ENCODE measurements around the gene NUDT8. TPM values are rescaled to one million over a fixed set of nuclear protein-coding genes. Genes with fewer than 3 reads are reported as not detected.

The NUDT8 gene
- total and polyA plus RNA-seq, 10 of the 15 experiments (the other 5 are each of a cell fraction or from before 2014, with no cell fraction given) = 0.32 to 18.2 (median 9.8) TPM

- TF ChIP-seq, protein P1, sequence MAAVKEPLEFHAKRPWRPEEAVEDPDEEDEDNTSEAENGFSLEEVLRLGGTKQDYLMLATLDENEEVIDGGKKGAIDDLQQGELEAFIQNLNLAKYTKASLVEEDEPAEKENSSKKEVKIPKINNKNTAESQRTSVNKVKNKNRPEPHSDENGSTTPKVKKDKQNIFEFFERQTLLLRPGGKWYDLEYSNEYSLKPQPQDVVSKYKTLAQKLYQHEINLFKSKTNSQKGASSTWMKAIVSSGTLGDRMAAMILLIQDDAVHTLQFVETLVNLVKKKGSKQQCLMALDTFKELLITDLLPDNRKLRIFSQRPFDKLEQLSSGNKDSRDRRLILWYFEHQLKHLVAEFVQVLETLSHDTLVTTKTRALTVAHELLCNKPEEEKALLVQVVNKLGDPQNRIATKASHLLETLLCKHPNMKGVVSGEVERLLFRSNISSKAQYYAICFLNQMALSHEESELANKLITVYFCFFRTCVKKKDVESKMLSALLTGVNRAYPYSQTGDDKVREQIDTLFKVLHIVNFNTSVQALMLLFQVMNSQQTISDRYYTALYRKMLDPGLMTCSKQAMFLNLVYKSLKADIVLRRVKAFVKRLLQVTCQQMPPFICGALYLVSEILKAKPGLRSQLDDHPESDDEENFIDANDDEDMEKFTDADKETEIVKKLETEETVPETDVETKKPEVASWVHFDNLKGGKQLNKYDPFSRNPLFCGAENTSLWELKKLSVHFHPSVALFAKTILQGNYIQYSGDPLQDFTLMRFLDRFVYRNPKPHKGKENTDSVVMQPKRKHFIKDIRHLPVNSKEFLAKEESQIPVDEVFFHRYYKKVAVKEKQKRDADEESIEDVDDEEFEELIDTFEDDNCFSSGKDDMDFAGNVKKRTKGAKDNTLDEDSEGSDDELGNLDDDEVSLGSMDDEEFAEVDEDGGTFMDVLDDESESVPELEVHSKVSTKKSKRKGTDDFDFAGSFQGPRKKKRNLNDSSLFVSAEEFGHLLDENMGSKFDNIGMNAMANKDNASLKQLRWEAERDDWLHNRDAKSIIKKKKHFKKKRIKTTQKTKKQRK (IDR thresholded peaks at IDR 0.05; ENCODE audit: low read depth, low read length) = no peak
- TF ChIP-seq BACH1 (IDR thresholded peaks at IDR 0.05; ENCODE audit: borderline replicate concordance) (no peak), SREBF1 (IDR thresholded peaks at IDR 0.05; ENCODE audit: low read length) (no peak), BHLHE40 (IDR thresholded peaks at IDR 0.05; ENCODE audit: borderline replicate concordance in 1 of 2, low read depth in 2 of 2, low read length in 1 of 2) (peak in 1 of 2 experiments; percentile 44; a peak in 1 of 4 replicates), JUND (IDR thresholded peaks at IDR 0.05; ENCODE audit: low read depth, low read length) (no peak)
- TF ChIP-seq, protein P2, sequence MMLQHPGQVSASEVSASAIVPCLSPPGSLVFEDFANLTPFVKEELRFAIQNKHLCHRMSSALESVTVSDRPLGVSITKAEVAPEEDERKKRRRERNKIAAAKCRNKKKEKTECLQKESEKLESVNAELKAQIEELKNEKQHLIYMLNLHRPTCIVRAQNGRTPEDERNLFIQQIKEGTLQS (IDR thresholded peaks at IDR 0.05; ENCODE audit: borderline replicate concordance, extremely low read depth, low read depth, low read length) = no peak
Measured at GRCh38 chr11:67584881-67585873, 44.6 kb downstream of the NUDT8 start (continued).
